Ishikawa (cell line): Measurements from ENCODE around the gene DCLRE1A.

Experiments used
- FOXM1 ChIP-seq: IDR thresholded peaks from 2 replicates; pipeline ENCODE4 v1.6.1; 2012; ENCODE audit warnings: low read depth, borderline replicate concordance
- NFIC ChIP-seq: IDR thresholded peaks from 2 replicates; pipeline ENCODE4 v1.6.1; 2012
- RAD21 ChIP-seq: IDR thresholded peaks from 2 replicates; pipeline ENCODE4 v1.6.1; 2012; ENCODE audit warnings: low read depth
- REST ChIP-seq: IDR thresholded peaks from 2 replicates; pipeline ENCODE4 v1.6.1; 2012; ENCODE audit warnings: low read depth, mild to moderate bottlenecking

DNA sequence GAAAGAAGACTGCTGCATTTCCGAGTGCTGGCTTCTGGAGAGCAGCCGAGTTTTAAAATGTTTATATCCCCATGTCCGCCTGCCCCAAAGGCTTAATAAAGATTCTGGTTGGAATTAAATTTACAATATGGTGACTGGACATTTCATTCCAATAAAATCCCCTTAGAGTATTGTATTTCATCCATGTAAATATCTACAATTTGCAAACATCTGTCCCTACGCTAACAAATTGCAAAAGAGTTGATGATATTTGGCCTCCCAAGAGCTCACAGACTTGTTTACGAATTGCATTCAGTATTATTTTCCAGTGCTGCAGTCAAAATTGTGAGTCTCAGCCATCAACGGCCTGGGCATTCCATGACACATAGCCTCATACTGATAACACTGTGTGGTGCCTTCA lies 52.3 kb downstream of the DCLRE1A start:
- TF ChIP-seq REST, result no peak
- TF ChIP-seq FOXM1, result no peak
- no peak for TF ChIP-seq NFIC
- TF ChIP-seq RAD21, result no peak
